Myocyte (in vitro differentiated cells): ENCODE data around the gene MAP3K9. TPM values are rescaled to one million over a fixed set of nuclear protein-coding genes. Genes with fewer than 3 reads are reported as not detected.
A peak's percentile ranks its signal among the peaks of the same experiment; 100 is the strongest.
"Not testable (repeated sequence)": the region's sequence is repeated elsewhere in the genome, so short reads cannot be mapped to it uniquely, and the experiment has no call there.

Source experiments
- DNase-seq: peaks from one replicate; pipeline ENCODE4 v3.0.0-alpha.2; 2012; ENCODE audit warnings: low read depth
- polyA plus RNA-seq: library from polyadenylated mRNA; unstranded; fragments of >200 nt; gene quantifications from one replicate; pipeline ENCODE4 v1.2.1, GENCODE V29; 2012; ENCODE audit warnings: missing spikeins
- total RNA-seq: library from RNA; depleted of rRNA; stranded (reverse); fragments of >200 nt; gene quantifications from 2 replicates; pipeline ENCODE4 v1.2.3, GENCODE V29; 2014

Gene MAP3K9
- total RNA-seq: 0.42 and 0.53 TPM in 2 replicates
- 0.86 TPM for polyA plus RNA-seq

DNA sequence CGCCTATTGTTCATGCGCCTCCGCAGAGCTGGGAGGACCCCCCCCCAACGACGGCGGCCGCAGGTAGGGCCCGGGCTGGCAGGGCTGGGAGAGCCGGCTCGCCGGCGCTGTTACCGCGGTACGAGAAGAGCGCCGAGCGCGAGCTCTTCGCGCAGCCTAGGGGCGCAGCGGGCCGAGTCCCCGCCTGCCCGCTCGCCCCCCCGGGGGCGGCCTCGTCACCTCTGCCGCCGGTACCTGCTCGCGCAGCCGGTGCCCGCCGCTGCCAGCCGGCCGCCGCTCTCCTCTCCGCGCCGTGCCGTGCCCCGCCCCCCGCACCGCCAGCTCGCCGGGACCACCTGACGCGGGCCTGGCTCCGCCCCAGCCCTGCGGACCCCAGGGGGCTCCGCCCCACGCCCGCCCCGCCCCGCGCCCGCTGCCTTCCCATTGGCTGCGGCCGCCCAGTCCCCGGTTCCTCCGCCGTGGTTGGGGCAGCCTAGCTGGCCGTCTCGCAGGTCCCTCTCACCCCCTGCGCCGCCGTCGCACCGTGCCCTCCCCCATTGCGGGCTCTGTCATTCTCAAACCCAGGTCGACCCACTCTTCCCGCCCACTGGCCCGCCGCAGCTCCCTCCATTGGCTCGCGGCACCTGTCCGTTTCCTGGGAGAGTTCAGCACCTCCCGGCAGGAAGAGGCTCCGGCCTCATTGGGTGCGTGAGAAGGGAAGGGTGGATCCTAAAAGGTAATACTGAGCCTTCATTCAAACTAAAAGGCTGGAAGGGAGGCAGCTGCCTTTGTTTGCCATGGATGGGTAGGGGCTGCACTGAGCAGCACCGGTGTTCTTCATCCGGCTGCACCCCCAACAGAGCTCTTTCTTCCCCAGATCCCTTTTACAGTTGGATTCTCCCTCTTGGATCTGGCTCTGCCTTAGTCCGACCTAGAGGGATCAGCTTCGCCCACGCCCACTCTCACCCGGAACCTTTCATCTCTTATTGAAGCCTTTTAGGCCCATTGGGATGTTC lies at the start of gene MAP3K9:
Gene MAP3K9 (minus strand): TSS at position 289 of the 995 bp plus-strand sequence. CDS start 342 bp downstream, outside the sequence.
- DNase-seq: peak; percentile 57

DNA sequence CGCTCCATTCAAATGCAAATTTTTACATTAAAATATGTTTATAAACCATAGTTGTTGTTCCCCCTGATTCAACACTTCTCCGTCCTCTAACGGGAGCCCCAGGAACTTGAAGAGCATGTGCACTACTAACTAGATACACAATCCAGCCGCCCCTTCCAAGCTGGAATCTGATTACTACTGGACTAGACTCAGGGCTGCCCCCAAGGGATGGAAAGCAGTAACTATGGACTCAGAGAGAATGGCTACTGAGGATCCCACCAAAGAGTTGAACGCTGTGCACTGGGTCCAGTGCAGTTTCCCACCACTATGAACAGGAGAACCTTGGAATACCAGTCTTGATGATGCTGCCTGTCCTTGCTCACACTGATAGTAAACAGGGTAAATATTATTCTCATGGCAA lies 49.3 kb upstream of the MAP3K9 start:
- DNase-seq: no peak

GRCh38 chr14:70857496-70857890 lies 48.2 kb upstream of the MAP3K9 start:
- no peak for DNase-seq

DNA sequence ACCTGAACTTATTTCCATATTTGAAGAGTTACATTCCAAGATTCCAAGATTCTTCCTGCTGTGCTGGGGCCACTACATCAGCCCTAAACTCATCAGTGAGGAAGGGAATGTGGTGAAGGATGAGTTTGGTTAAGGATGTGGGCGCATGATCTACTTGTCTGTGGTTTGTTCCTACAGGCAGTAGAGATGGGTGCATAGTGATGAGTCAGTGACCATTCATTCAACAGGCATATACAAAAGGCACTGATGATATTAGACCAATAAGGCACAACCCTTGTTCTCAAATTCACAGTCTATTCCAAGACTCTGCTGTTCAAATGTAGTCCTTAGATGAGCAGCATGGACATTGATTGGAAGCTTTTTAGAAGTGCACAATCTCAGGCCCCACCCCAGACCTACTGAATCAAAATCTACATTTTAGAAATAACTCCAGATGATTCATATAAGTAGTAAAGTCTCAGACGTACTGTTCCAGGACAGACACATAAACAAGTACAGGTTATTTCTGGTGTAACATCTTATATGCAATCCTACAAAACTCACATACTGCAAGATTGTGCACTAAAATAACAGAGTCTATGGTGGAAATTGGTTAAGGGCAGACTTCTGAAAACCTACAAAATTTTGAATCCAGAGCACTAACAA lies 47.7 kb upstream of the MAP3K9 start:
- peak; percentile 73 for DNase-seq

GRCh38 chr14:70855486-70855885 lies 46.2 kb upstream of the MAP3K9 start:
- no peak for DNase-seq

- not testable (repeated sequence) for DNase-seq
Measured at GRCh38 chr14:70853658-70854057, 44.3 kb upstream of the MAP3K9 start.

DNA sequence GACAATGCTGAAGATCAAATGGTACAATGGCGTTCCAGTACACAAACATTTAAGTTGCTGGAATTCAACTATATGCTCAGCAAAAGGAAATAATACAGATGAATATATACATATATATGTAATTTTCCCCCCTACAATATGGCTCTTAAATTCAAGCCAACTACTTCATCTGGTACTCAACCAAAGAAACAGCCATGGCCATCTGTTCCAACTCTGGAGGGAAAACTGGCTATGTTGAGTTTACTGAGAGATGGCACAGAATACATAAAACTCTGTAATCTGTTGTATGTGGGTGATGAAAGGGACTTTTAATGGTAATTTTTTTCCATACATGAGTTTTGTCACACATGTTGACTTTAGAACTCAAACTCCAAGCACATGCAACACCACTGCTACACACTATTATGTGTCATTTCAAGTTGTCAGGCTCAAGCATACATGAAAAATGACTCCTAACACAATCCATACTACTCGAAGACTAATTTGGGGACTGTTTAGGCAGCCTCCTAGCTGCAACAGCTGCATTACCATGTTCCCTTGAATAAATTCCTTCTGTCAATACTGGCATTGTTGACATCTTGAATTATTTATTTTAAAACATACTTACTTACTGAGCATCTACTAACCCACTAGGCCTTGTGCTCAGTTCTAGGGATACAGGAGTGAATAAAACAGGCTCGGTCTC lies 38.2 kb upstream of the MAP3K9 start:
- no peak for DNase-seq

DNA sequence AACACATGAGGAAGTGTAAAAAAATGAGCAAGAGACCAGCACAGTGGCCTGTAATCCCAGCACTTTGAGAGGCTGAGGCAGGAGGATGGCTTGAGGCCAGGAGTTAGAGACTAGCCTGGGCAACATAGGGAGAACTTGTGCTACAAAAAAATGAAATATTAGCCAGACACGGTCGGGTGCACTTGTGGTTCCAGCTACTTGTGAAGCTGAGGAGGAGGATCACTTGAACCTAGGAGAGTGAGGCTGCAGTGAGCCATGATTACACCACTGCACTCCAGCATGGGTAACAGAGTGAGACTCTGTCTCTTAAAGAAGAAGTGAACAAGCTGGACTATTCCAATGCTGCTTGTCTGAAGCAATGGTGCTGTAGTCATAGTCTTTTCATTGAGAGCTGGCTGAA lies 36.3 kb upstream of the MAP3K9 start:
- no peak for DNase-seq

DNA sequence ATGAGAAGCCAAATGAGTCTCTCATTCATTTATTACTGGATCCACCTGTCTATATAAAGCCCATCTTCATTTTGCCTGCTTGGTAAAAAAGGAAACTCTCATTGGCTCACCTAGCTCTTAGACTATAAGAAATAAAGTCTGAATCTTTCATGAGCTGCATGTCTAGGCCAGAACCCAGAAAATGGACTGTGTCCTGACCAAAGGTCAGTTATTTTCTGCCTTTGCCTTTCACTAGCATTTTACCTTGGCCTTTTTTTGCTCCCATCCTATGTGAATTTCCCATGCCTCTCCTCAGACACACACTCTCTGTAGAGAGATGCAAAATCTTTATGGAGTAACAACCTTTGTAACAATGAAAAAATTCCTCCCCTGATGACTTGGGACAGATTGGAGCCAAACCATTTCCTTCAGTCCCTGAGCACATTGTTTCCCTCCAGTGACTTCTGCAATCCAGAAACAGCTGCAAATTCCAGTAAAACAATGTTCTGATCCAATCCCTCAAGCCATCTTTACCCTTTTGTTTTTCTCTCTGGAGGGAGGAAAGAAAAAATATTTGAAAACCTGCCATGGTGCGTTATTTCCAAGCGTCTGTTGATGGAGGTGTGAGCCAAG lies 33.6 kb upstream of the MAP3K9 start:
- peak; percentile 32 for DNase-seq

DNA sequence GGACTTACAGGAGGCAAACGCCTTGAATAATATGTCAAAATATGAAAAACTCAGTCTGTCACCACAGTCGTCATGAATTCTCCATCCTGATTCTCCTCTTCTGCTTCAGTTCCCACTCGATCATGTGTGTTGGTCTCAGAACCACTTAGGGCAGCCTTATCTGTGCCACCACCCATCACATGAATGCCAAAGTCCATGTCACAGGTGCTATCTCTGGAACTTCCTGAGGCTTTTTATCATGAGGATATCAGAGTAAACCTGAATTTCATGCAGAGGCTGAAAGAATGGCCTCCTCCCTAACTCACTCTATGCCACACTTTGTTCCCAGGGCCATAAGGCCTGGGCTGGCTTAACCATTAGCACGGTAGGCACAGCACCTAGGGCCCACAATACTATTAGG lies 28.8 kb upstream of the MAP3K9 start:
- DNase-seq: no peak

- DNase-seq: no peak
Measured at GRCh38 chr14:70836946-70837345, 27.6 kb upstream of the MAP3K9 start.

- no peak for DNase-seq
Measured at GRCh38 chr14:70833884-70834283, 24.6 kb upstream of the MAP3K9 start.

DNA sequence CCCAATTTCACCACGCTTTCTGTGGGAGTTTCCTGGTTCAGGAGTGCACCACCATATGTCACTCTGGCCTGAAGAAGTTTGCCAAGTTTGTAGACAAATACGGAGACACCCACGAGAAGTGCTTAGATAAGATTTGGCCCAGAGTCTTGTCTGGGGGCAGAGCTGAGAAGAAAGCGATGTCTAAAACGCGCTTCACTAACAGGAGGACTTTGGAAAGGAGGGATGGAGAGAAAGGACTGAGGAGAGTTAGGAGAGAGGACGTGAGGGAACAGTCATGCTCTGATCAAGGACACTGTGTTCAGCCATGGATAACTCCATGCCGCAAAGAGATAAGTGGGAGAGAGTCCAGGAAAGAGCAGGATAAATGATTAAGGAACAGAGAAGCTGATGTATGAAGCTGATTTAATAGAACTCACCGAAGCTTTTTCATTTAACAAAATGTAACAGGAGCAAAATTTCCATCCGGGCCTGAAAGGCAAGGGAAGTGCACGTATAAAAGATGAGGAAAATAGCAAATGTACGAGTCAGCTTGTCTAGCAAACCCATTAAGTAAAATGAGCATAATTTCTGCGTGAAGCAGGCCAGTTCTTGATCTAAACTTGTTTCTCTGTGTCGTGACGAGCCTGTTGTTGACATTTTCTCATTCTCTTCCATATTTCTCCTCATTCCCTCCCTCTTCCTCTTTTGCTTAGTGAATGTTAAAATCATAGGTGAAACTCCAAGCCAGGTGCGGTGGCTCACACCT lies 23.4 kb upstream of the MAP3K9 start:
- no peak for DNase-seq

DNA sequence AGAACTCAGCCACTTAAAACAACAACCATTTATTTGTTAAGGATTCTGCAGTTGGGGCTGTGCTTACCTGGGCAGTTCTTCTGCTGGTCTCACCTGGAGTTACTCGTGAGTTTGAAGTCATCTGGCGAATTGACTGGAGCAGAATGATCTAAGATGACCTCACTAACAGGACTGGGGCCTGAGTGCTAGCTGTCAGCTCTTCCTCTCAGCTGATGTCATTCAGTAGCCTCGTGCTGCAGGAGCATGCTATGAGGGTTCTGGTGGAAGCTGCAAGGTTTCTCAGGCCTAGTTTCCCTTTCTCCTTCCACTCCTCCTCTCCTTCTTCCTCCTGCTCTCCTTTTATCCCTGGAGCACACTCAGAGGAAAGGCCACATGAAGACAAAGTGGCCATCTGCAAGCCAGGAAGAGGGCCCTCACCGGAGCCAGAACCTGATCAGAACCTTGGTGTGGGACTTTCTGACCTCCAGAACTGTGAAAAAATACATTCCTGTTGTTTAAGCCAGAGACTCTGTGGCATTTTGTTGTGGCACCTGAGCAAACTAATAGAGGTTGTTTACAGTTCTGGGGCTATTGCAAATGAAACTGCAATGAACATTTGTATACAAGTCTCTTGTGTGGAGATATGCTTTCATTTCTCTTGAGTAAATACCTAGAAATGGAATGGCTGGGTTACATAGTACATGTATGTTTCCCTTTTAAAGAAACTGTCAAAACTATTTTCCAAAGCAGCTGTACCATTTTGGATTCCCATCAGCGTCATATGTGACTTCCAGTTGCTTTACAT lies 21.9 kb upstream of the MAP3K9 start:
- DNase-seq: no peak

DNA sequence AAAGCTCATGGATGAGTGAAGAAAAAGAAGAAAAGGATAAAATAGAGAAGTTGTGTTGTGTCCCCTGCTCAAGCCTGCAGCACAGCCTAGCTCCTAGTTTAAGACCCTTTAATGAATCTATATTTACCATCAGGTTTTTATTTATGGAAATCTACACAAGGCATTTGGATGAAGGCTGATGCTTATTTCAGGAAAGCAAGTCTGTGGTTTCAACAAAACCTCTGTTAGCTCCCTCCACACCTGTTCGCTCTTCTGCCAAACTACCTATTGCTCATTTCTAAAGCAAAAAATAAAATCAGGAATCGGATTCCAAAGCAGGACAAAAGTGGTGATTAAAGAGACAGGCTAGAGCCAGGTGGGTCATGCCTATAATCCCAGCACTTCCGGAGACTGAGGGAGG lies 18.9 kb upstream of the MAP3K9 start:
- peak; percentile 67 for DNase-seq

- no peak for DNase-seq
Measured at GRCh38 chr14:70827752-70828151, 18.4 kb upstream of the MAP3K9 start.

DNA sequence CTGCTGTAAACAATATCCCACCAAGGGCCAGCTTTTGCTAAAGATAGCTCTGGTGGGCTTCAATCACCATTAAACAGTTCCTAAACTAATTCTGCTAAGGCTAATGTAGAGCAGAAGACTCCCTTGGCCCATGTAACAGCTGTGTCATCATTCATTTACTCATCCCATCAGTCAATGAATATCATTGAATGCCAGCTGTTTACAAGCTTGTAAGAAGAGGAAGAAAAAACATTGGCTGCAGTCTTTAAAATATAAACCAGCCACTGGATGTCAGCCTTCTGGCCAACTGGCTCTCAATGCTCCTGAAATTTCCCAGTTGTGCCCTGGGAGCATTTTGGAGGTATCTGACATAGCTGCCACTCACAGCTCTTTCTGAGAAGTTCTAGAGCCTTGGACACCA lies 18.0 kb upstream of the MAP3K9 start:
- peak; percentile 81 for DNase-seq

GRCh38 chr14:70823281-70823680 lies 14.0 kb upstream of the MAP3K9 start:
- no peak for DNase-seq

DNA sequence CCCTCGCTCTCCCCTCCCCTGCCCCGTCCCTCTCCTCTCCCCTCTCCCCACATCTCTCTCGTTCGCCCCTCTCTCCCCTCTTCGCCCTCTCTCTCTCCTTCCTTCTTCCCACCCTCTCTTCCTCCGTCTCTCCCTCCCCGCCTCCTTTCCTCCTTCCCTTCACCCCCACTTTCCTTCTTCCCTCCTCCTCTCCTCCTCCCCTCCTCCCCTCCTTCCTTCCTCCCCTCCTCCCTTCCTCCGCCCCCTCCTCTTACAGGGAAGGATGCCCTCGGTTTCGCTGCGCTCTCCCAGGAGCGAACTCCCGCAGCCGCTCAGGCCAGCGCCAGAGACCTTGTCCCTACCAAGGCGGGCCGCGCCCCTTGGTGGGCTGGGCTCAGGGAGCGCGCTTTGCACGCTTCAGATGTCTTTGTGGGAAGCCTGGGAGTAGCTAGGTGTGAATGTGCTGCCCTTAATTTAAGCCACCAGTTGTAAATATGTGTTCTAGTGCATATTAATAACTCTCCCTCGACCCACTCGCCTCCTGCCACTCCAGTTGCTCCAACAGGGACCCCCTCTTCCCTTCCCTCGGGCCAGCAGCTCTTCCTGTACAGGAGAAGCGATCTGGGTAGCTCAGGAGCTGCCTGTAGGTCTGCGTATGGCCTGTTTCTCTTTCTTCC lies 13.3 kb upstream of the MAP3K9 start:
- DNase-seq: no peak
